Activated CD4-positive, CD25-positive, alpha-beta regulatory T cell (primary cell): ENCODE results near the gene OSBPL5.

ENCODE experiments used
- DNase-seq, 4 experiments: peaks; one replicate each; lab custom pipeline; 2025; lab: John Stamatoyannopoulos, UW

The OSBPL5 gene, protein sequence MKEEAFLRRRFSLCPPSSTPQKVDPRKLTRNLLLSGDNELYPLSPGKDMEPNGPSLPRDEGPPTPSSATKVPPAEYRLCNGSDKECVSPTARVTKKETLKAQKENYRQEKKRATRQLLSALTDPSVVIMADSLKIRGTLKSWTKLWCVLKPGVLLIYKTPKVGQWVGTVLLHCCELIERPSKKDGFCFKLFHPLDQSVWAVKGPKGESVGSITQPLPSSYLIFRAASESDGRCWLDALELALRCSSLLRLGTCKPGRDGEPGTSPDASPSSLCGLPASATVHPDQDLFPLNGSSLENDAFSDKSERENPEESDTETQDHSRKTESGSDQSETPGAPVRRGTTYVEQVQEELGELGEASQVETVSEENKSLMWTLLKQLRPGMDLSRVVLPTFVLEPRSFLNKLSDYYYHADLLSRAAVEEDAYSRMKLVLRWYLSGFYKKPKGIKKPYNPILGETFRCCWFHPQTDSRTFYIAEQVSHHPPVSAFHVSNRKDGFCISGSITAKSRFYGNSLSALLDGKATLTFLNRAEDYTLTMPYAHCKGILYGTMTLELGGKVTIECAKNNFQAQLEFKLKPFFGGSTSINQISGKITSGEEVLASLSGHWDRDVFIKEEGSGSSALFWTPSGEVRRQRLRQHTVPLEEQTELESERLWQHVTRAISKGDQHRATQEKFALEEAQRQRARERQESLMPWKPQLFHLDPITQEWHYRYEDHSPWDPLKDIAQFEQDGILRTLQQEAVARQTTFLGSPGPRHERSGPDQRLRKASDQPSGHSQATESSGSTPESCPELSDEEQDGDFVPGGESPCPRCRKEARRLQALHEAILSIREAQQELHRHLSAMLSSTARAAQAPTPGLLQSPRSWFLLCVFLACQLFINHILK

DNA sequence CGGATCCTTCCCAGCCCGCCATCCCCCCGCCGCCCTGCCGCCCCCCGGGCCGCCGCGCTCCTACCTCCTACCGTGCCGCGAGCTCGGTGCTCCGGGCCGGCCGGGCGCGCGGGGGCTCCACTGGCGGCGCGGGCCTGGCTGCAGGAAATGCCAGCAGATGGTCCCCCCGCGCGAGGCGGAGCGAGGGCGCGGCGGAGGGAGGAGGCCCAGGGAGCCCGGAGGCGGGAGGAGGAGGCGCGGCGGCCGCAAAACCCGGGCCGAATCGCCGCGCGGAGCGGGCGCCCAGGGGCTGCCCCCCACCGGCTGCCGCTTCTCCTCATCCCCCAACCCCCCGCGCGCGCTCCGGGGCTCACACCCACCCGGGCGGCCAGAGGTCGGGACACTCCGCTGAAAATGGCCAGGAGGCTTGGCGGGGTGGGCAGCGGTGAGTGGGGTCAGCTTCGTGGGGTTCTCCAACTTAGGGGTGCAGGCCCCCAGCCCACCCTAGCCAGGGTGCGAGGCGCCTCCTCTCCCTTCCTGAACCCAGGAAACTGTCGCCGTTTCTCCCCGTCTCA, at the start of gene OSBPL5:
Gene OSBPL5 (minus strand): TSS at position 159 of the 554 bp plus-strand sequence. CDS start 36,162 bp downstream, outside the sequence.
- no peak for DNase-seq

DNA sequence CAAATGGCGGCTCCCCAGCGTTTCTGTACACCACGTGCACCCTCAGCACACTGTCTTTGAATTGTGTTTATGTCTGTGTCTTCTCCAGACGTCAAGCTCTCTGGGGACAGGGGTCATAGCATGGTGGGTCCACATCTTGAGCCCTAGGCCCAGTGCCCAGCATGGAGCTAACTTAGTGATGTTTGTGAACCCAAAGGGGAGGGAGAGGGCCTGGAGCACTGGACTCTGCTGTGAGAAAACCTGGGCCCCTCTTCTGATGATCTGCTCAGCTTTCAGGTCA, 49.2 kb upstream of the OSBPL5 start:
- no peak for DNase-seq

DNA sequence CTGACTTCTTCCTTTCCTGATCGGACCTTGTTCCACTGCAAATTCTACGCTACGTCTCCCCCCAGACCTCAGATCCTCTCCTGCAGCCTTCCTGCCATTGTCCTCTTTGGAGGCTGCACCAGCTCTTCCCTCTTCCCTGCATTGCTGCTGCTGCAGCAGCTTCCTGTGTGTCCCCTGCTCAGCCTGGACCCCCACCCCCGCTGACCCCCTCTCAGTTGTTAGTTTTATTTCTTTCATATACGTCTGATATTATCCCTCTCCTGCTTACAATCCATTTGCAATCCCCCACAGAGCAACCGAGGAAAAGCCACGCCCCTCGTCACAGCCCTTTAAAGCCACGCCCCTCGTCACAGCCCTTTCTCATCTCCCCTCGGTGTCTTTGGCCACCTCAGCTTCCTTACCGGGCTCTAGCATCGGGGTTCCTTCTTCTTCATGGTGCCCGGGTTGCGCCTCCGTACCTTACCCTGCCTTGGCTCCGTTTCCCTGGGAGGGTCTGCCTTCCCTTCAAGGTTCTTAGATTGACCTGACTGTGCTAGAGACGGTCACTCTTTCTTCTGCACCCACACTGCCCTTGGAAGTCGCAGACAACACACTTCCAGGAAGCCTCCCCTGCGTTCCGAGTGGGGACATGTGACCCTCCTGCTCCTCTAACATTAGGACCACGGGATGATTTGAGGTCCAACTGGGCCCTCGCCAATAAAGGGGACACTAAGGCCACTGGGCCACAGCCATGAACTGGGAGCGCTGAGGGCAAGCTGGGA, 48.7 kb upstream of the OSBPL5 start:
- no peak for DNase-seq

DNA sequence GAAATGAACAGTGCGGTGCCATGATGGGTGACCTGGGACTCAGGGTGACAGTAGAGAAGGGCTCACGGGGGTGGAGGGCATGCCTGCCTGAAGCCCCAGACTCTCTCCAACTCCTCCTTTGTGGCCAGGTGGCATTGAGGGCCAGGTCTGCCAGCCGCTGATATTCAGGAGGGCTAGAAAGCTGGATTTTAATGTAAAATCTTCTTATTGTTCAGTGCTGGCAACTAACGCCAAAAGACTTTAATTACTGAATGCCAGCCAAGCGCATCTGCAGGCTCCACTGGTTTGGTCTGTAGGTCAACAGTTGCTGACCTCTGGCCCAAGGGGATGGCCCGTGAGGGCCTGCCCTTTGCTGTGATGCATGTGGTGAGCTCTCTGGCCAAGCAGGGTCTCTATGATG, 43.2 kb upstream of the OSBPL5 start:
- DNase-seq, result no peak

DNA sequence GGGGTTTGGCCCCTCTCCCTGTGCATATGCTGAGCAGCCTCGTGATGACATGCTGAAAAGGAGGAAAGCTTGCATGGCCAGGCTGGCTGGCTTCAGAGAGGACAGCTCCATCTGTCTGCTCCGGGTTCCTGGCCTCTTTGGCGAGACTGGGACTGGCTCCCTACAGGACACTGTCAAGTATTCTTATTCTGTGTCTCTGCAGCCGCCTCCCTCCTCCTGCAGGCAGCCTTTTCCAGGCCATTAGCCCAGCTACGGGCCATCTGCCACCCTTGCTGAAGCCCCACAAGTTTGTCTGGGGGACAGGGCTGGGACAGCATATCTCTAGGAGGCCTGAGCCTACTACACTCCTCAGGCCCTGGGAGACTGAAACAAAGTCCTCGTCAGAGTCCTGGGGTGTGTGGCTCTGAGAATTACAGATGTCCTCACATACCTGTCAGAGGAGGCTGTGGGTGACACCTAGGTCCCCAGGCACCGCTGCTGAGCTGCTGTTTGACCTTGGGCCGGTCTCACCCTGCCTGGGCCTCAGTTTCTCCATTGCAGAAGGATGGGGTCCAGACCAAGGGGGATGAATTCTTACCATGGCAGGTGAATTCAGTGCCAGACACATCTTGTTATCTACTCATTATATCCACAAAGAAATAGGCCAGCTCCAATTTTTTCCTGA, 42.5 kb upstream of the OSBPL5 start:
- no peak for DNase-seq

DNA sequence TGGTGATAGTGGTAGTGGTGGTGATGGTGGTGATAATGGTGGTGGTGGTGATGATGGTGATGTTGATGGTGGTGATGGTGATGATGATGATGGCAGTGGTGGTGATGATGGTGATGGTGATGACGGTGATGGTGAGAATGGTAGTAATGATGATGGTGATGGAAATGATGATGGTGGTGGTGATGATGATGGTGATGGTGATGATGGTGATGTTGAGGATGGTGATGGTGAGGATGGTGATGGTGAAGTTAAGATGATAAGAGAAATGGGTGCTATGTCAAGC, 41.8 kb upstream of the OSBPL5 start:
- DNase-seq, result no peak

DNA sequence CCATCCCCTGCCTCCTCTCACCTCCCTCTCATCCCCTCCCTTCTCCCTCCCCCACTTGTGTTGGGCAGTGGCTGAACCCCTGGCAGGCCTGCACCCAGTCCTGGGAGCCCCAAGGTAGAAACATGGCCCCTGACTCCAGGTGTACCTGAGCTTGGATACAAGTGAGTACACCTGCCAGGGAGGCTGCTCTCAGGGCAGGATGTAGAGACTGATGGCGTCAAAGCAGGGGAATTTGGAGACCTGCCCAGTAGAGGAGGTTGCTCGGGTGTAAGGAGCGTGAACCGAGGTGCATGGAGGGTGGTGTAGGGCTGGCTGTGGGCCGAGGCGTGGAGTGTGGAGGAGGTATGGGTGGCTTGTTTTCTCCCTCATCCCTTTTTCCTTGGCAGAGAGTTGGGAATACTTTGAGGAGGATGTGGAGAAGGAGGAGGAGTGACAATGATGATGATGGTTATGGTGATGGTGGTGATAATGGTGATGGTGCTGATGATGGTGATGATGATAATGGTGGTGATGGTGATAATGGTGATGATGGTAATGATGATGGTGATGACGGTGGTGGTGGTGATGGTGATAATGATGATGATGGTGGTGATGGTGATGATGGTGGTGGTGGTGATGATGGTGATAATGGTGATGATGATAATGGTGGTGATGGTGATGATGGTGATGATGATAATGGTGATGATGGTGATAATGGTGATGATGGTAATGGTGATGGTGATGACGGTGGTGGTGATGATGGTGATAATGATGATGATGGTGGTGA, 41.2 kb upstream of the OSBPL5 start:
- no peak for DNase-seq

DNA sequence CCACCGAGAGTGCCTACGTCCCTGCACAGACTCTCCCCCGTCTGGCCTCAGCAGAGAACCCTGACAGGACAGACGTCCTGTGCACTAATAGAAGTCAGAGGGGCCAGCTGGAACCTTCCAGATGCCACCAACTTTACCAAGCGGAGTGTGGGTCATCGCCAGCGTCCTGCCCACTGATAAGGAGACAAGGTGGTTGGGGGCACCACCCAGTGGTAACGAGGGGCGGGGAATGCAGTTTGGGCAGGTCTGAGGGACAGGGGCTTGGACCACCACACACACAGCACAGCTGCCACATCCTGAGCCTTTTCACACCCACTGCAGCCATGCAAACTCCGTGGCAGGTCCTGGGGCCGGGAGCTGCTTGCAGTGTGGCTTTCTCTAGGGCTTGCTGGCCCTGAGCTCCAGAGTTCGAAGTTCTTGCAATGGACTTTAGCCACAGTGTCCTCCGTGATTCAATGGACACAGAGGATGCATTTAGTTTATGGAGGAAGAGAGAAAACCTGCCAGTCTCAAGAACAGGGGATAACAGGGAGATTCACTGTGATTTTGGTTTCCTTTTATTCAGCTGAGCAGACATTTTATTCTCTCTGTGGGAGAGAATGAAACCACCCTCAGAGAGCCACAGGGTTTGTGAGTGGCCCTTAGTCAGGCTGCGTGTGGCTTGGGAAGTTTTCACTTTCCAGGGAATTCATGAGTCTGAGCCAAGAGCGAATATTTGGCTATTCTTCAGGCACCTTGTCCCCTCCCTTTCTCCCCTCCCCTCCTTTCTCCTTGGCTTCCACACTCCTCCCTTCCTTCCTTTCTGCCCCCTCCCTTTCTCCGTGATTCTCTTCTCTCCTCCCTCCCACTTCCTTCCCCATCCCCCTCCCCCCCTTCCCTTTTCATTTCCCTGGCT, 40.4 kb upstream of the OSBPL5 start:
- no peak for DNase-seq

DNA sequence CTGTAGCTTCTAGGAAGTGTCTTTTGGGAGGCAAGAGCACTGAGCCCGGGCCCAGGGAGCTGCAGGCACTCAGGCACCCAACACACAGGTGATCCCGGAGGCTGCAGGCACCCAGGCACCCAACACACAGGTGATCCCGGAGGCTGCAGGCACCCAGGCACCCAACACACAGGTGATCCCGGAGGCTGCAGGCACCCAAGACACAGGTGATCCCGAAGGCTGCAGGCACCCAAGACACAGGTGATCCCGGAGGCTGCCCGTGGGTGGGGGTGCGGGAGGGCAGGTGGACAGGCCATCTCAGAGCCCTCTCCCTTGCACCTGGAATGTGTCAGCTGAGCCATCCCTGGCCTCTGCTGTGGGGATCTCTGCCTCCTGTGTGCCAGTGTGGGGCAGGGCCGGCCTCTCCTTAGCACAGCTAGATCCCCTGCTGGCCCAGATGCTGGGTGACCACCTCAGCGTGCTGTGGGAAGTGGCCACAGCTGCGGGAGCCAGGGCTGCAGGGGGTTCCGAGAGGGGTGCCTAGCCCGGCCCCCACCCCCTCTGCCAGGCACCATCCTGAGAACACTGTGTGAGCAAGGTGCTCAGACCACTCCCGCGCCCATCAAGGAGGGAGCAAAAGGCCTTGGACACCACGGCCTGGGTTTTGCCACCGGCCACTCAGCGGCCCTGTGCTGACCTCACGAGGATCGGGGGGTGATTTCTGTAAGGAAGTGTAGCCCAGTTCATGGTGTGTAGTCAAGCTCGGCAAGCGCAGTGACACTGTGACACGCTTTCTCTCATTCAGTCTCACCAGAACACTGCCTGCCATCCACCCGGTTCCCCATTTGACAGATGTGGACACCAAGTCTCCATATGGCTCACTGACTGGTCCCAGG, 39.3 kb upstream of the OSBPL5 start:
- no peak for DNase-seq

DNA sequence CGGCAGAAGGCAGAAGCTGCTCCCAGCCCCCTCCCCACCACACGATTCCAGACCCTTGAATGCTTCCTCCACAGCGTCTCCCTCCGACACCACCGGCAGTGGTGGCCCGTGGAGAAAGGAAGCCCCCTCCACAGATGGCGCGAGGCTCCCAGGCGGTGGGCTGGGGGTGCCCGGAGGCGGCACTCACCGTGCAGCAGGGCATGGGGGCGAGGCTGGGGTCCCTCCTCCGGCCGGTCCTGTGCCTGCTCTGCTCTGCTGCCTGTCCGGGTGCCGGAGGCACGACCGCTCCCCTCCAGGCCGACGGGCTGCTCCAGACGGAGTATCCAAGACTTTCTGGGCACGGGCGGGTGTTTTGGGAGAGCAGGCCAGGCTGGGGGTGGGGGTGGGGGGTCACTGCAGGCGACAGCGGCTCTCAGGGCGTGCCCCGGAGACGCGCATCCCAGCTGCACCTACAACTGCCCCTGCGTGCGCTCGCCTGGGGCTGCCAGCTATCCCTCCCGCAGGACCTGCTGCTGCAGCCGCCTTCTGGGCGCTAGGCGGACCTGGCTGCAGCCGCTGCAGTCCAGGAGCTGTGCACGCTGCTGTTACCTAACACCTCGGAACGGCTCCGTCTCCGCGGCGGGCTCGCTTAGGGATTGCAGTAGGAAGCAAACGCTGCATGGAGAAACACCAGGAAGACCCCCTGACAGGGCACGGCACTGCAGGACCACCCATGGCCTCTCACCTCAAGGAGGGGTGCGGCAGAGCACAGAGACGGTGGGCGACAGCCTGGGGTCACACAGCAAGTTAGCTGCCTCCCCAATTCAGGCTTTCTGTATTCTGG, 38.3 kb upstream of the OSBPL5 start:
- no peak for DNase-seq

DNA sequence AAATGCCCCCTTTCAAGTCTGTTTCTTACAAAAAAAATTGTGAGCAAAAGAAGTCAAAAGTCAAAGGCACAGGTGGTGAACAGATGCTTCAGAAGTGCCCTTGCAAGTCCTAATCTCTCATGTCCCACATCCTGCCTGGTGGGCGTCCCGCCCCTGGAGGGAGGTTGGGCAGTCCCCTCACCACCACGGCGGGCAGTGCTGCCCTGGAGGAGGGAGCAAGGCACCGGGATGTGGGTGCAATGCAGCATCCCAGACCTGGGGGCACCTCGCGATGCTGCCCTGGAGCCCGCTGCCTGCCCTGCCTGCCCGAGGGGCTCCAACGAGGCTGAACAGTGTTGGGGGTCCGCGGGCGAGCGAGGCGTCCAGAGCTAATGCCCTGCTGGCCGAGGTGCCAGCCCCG, 37.6 kb upstream of the OSBPL5 start:
- no peak for DNase-seq

DNA sequence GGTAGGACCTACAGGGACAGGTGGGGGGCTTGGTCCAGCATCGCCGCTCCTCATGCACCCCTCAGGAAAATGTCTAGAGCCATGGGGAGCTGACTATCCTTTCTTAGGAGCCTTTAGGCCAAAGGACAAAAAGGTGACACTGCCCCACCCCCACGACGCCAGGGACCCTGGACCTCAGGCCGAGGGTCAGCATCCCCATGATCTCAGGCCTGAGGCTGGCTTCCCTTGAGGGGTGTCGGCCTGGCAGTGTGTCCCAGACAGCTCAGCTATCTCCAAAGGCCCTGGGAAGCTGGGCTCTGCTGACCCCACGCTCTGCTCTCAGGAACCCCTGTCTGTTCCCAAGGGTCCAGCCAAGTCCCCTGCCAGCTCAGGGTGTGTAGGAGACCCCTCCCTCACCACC, 37.2 kb upstream of the OSBPL5 start:
- no peak for DNase-seq

DNA sequence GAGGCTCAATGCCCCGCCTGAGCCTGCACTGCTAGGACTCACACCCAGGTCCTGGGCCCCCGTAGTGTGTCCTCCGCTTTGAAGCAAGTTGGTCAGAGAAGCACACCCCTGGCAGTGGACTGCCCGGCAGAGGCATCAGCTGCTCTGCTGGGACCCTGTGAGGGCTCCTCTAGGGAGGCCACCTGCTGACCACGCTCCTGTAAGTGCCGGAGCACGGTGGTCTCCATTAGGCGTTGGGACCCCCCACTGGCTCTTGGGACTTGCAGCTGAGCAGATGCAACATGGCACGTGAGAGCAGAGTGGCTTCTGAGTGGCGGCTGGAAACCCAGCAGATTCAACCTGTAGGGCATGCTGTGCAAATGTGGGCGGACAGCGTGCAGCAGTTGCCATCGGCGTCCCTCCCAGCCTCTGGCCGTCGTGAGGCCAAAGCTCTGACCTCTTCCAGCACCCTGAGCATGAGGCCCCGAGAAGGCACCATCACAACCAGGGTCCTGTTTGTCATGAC, 36.6 kb upstream of the OSBPL5 start:
- no peak for DNase-seq

DNA sequence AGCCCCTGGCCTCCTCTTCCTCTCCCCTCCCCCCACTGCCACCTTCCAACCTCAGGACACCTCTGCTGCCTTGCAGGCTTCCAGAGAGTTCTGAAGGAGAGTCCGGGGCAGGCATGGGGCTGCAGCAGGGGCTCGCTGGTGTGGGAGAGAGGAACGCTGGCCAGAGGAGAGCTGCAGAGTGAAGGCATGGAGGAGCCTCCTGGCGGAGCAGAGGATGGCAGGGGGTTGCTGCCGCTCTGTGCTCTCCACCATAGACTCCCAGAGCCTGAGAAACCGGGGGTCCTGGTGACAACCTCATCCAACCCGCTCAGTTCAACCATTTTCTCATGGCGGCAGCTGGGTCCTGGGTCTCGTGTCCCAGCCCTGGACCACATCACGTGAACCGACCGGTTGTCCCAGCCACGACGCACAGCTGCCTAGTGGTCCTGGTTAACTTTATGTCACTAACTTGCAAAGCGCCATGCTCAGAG, 36.0 kb upstream of the OSBPL5 start:
- DNase-seq, result no peak

DNA sequence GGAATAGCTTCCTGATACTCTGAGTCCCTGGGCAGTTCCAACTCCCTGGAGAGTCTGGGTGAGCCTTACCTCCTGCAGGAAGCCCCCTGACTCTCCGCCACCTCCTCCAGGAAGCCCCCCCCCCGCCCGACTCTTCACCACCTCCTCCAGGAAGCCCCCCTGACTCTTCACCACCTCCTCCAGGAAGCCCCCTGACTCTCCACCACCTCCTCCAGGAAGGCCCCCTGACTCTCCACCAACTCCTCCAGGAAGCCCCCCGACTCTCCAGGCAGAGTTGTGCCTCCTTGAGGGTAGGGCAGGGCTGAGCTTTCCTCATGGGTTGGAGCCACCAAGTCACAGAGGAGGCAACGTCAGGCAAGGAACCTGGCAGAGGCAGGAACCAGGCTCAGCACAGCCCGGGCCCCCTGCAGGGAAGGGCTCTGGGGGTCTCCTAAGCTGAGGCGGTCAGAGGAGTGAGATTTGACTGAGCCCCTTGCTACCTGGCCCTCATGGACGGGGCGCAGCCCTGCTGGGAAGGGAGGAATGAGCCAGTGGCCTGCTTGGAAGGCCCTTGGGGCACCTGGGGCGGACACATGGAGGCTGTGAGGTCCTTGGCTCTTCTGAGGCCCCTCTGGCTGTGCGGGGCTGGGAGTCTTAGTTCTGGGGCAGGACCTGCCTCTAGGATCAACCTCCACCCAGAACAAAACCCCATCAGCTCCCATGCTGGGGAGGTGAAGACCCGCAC, 35.4 kb upstream of the OSBPL5 start:
- no peak for DNase-seq

DNA sequence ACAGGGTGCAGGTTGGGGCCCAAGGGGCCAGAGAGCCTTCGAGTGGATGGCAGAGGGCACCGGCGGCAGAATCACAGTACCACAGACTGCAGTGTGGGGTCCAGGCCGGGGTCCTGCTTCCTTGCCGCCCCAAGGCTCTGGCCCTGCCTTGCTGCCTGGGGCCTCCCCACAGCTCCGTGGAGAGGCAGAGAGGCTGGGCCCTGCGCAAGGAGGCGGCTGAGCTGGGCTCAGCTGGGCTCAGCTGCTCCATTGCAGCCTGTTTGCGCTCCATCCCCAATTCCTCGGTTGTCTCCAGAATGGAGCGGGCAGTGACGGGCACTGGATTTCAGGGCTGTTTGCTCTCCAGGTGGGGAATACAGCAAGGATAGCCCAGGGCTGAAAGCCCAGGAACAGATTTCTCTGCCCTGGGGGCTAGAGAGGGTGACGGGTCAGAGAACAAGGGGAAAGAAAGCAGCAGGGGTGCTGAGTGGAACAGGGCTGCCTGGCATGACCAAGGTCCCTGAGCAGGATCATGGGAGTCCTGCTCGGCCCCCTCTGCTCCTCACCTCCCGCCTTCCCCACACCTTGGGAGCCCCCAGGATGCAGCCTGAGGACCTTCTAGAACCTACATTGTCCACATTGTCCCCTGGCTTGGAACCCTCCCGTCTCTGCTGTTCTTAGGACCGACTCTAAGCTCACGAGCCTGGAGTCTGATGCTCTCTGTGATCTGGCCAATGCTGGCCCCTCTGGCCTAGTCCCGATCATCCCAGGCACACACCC, 34.6 kb upstream of the OSBPL5 start:
- no peak for DNase-seq

DNA sequence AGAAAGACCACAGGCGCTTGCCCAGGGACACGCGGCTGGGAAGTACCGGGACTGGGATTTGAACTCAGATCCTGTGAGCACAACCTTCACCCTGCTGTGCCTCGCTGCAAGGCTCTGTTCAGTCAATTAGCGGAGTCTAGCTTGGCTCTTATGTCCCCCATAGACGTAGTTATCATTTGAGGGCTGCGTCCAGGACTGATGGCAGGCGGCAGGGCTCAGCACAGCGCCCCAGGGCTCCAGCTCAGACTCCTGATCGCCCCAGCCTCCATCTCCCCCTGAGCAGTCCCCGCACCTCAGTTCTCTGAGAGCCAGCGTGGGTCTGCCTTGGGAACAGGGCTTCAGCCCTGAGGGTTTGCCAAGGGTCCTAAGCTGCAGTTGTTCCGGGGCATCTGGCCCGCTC, 33.7 kb upstream of the OSBPL5 start:
- no peak for DNase-seq
